T-cell (primary cell): ENCODE data around the gene ALG12. TPM values are rescaled to one million over a fixed set of nuclear protein-coding genes. Genes with fewer than 3 reads are reported as not detected.

Experiments
- ATAC-seq, 4 experiments: fragments of 200-7000 bp in 3 of 4; fragments of 150-1000 bp in 1 of 4; cut with Tn5 transposase; replicated peaks in 1 of 4; 1 replicate in 3 of 4; 2 replicates in 1 of 4; pipeline ENCODE4 v1.10.0; 2021; ENCODE audit warnings: moderate library complexity in 3 of 4, mild to moderate bottlenecking in 2 of 4, moderate number of reproducible peaks in 1 of 4
- CTCF ChIA-PET, 2 donors: fragments of 300-600 bp; sonication (Branson Sonifier 250); formaldehyde crosslinking; loops; one replicate each; lab custom pipeline; 2022; ENCODE audit warnings: antibody characterized with exemption in 2 of 2; lab: Charles Lee
- POLR2A ChIA-PET, 2 donors: fragments of 300-600 bp; sonication (Branson Sonifier 250); formaldehyde crosslinking; loops; one replicate each; lab custom pipeline; 2022; ENCODE audit warnings: antibody characterized with exemption in 2 of 2; lab: Charles Lee
- DNase-seq, 35 experiments: peaks; one replicate each; pipeline versions ENCODE4 v3.0.0 to v3.0.0-alpha.2; 2013 to 2023
- H3K27ac ChIP-seq: one replicate; pipeline ENCODE4 v1.5.1; 2013; ENCODE audit warnings: low read length
- H3K27me3 ChIP-seq, 2 experiments: replicated peaks in 1 of 2; 1 replicate in 1 of 2; 2 replicates in 1 of 2; pipeline versions ENCODE4 v1.6.1 to v1.7.0; 2013; ENCODE audit warnings: low read length in 1 of 2, mixed read lengths in 1 of 2; ENCODE audit not compliant: control insufficient read depth in 2 of 2, insufficient read depth in 2 of 2; ENCODE audit errors: extremely low read depth in 1 of 2
- H3K36me3 ChIP-seq, 2 donors: 1 replicate in 1 of 2; 2 replicates in 1 of 2; pipeline versions ENCODE4 v1.6.1 to v1.7.0; 2013; ENCODE audit warnings: low read length in 1 of 2; ENCODE audit not compliant: control insufficient read depth in 2 of 2, insufficient read depth in 1 of 2; ENCODE audit errors: extremely low read depth in 1 of 2
- H3K4me1 ChIP-seq, 2 experiments: 1 replicate in 1 of 2; 2 replicates in 1 of 2; pipeline versions ENCODE4 v1.6.1 to v1.7.0; 2013; ENCODE audit warnings: low read length in 2 of 2, mixed read lengths in 1 of 2; ENCODE audit not compliant: insufficient read depth in 2 of 2, control insufficient read depth in 1 of 2; ENCODE audit errors: extremely low read depth in 1 of 2
- H3K4me3 ChIP-seq, 2 donors: 1 replicate in 1 of 2; 2 replicates in 1 of 2; pipeline versions ENCODE4 v1.5.1 to v1.7.0; 2013; ENCODE audit warnings: mild to moderate bottlenecking in 2 of 2, low read length in 1 of 2, moderate library complexity in 1 of 2; ENCODE audit not compliant: control insufficient read depth in 1 of 2; ENCODE audit errors: extremely low read depth in 1 of 2
- H3K9me3 ChIP-seq: 2 replicates; pipeline ENCODE4 v1.7.0; 2013
- H3K27ac Mint-ChIP-seq, 2 donors: one replicate each; pipeline ENCODE4 v1.8.0; 2020 to 2021; ENCODE audit warnings: mild to moderate bottlenecking in 2 of 2, mixed read lengths in 2 of 2
- H3K27me3 Mint-ChIP-seq, 2 donors: one replicate each; pipeline ENCODE4 v1.8.0; 2021 to 2022; ENCODE audit warnings: mixed read lengths in 2 of 2
- H3K36me3 Mint-ChIP-seq: one replicate; pipeline ENCODE4 v1.8.0; 2021; ENCODE audit warnings: mixed read lengths
- H3K4me1 Mint-ChIP-seq, 3 donors: one replicate each; pipeline ENCODE4 v1.8.0; 2020 to 2022; ENCODE audit warnings: mixed read lengths in 3 of 3, mild to moderate bottlenecking in 1 of 3
- H3K4me3 Mint-ChIP-seq, 3 donors: one replicate each; pipeline ENCODE4 v1.8.0; 2020 to 2022; ENCODE audit warnings: mild to moderate bottlenecking in 3 of 3, mixed read lengths in 3 of 3, moderate library complexity in 3 of 3
- H3K9me3 Mint-ChIP-seq, 3 donors: one replicate each; pipeline ENCODE4 v1.8.0; 2020 to 2022; ENCODE audit warnings: mixed read lengths in 3 of 3
- WGBS: methylation state at CpG from one replicate; pipeline ENCODE4 v1.1.5; 2013; ENCODE audit warnings: missing lambda C conversion rate; ENCODE audit not compliant: insufficient coverage; 5-methylcytosine and 5-hydroxymethylcytosine counted together
- total RNA-seq, 35 experiments: library from RNA in 6 of 35; stranded (reverse) in 6 of 35; fragments of 120-200 nt in 1 of 35; gene quantifications; one replicate each; pipeline versions ENCODE4 v1.2.1 to v1.2.4 and lab custom pipeline; 2013 to 2026

Gene ALG12
- total RNA-seq, 5 donors from 2014 or later (not counting 1 experiment from before 2014, with no cell fraction given) = 15.7 to 22.1 (median 15.9) TPM

DNA sequence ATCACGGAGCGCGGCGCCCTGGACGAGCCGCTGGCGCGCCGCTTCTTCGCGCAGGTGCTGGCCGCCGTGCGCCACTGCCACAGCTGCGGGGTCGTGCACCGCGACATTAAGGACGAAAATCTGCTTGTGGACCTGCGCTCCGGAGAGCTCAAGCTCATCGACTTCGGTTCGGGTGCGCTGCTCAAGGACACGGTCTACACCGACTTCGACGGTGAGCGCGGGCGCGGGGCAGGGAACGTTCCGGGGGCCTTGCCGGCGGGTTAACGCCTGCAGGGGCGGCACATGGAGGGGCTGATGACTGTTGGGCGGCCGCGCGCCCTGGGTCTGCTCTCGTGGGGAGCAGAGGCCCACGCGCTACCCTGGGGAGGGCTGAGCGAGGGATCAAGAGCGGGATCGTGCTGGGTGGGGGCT lies 43.4 kb upstream of the ALG12 start:
- Histone ChIP-seq H3K27ac (peak overlapping the region; percentile 97), H3K36me3 (peaks cover 10 to 15% of the 10 kb centered on the region in 2 donors), H3K27me3 (no peaks in the 10 kb centered on the region), H3K4me1 (peaks cover 13 to 55% of the 10 kb centered on the region in 2 experiments), H3K9me3 (no peaks in the 10 kb centered on the region), H3K4me3 (peak overlapping the region; percentile 49 to 86)
- Mint-ChIP-seq H3K4me1 (peaks cover 16 to 39% (median 30%) of the 10 kb centered on the region in 3 donors), H3K27ac (peak overlapping the region; percentile 81 to 87), H3K27me3 (no peaks in the 10 kb centered on the region), H3K9me3 (no peaks in the 10 kb centered on the region), H3K36me3 (peaks cover 7% of the 10 kb centered on the region), H3K4me3 (peak overlapping the region; percentile 87 to 92 (median 87))
- DNase-seq = peak in 2 of 35 experiments; percentile 23 to 31
- under 1% methylated on average over 49 of the region's 49 CpGs for WGBS
- CTCF ChIA-PET = interaction anchor here in 1 of 2 donors (0.8 to 1.2 kb wide), 2 partner anchors 25 to 31 kb away, joined by 4 to 7 read pairs; no protein-coding TSS in a partner anchor
- POLR2A ChIA-PET = interaction anchor here in 1 of 2 donors (1.2 kb wide), 1 partner anchor 578 kb away, joined by 6 read pairs; no protein-coding TSS in a partner anchor
- ATAC-seq = no peak

DNA sequence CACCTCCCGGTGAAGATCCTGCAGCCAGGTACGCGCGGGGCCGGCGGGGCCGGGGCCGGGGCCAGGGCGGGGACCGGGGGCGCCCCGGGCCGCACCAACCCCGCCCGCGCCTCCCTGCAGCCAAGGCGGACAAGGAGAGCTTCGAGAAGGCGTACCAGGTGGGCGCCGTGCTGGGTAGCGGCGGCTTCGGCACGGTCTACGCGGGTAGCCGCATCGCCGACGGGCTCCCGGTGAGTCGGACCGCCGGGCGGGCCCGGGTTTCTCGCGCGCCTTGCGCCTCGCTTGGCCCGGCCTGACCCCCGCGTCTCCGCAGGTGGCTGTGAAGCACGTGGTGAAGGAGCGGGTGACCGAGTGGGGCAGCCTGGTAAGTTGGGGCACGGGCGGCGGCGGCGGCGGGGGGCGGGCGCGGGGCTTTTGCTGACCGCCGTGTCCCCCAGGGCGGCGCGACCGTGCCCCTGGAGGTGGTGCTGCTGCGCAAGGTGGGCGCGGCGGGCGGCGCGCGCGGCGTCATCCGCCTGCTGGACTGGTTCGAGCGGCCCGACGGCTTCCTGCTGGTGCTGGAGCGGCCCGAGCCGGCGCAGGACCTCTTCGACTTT lies 42.9 kb upstream of the ALG12 start:
- H3K9me3 Mint-ChIP-seq = no peaks in the 10 kb centered on the region
- ChIA-PET CTCF (interaction anchor here in 1 of 2 donors (0.9 kb wide), 1 partner anchor 19 kb away, joined by 4 read pairs; no protein-coding TSS in a partner anchor), POLR2A (no interaction called here)
- WGBS = under 1% methylated on average over 81 of the region's 84 CpGs
- no peaks in the 10 kb centered on the region for H3K9me3 ChIP-seq
- H3K4me1 Mint-ChIP-seq = peaks cover 12 to 36% (median 28%) of the 10 kb centered on the region in 3 donors
- ATAC-seq (peak in 1 of 4 experiments; percentile 2), DNase-seq (peak in 8 of 35 experiments; percentile 6 to 61 (median 43))
- no peaks in the 10 kb centered on the region for H3K27me3 Mint-ChIP-seq
- H3K36me3 ChIP-seq = peaks cover 10 to 15% of the 10 kb centered on the region in 2 donors
- H3K27ac Mint-ChIP-seq = peak overlapping the region; percentile 81 to 87
- peak overlapping the region; percentile 97 for H3K27ac ChIP-seq
- H3K27me3 ChIP-seq = no peaks in the 10 kb centered on the region
- H3K4me1 ChIP-seq = peaks cover 13 to 50% of the 10 kb centered on the region in 2 experiments
- peaks cover 7% of the 10 kb centered on the region for H3K36me3 Mint-ChIP-seq
- peak overlapping the region; percentile 87 to 92 (median 87) for H3K4me3 Mint-ChIP-seq
- H3K4me3 ChIP-seq = peak overlapping the region; percentile 62 to 86

- ATAC-seq (peak; percentile 74 to 83 (median 79)), DNase-seq (peak; percentile 79 to 95 (median 85))
- Mint-ChIP-seq H3K9me3 (no peaks in the 10 kb centered on the region), H3K27ac (peak within 1 kb of the TSS; percentile 87), H3K36me3 (peaks cover 7% of the 10 kb centered on the region), H3K4me3 (peak within 1 kb of the TSS; percentile 87 to 92 (median 87)), H3K4me1 (peaks cover 10 to 35% (median 26%) of the 10 kb centered on the region in 3 donors), H3K27me3 (no peaks in the 10 kb centered on the region)
- ChIA-PET CTCF (interaction anchor here in 1 of 2 donors (0.9 kb wide), 1 partner anchor 19 kb away, joined by 4 read pairs; no protein-coding TSS in a partner anchor), POLR2A (no interaction called here)
- Histone ChIP-seq H3K36me3 (peaks cover 10 to 15% of the 10 kb centered on the region in 2 donors), H3K27ac (peak within 1 kb of the TSS; percentile 97), H3K4me1 (peaks cover 13 to 46% of the 10 kb centered on the region in 2 experiments), H3K4me3 (peak within 1 kb of the TSS; percentile 67 to 86), H3K27me3 (no peaks in the 10 kb centered on the region), H3K9me3 (no peaks in the 10 kb centered on the region)
- WGBS = under 1% methylated on average over 132 of the region's 137 CpGs
These were observed 42.1 kb upstream of the ALG12 start, which contains the start of gene PIM3 for GRCh38 chr22:49960159-49961004. TSS of gene PIM3 (plus strand) at chr22:49960772. CDS start at chr22:49960948, 176 bp downstream.

DNA sequence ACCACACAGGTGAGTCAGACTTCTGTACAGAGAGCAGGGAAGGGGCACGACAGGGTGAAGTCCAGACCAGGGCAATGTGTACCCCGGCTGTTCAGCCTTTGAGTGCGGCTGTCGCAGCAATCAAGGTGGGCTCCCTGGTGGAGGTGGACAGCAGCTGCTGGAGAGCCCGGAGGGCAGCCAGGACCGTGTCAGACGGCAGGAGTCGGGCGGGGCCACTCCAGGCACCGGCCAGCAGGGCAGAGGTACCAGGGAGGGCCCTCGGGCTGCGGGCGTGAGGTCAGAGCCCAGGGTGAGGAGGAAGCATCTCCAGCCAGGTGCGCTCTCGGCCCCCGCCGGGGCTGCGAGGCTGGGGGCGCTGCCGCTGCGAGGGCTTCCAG lies 41.5 kb upstream of the ALG12 start:
- peak overlapping the region; percentile 73 to 80 (median 74) for H3K4me3 Mint-ChIP-seq
- peak in 1 of 35 experiments; percentile 46 for DNase-seq
- H3K9me3 Mint-ChIP-seq = no peaks in the 10 kb centered on the region
- ATAC-seq = no peak
- ChIA-PET CTCF (interaction anchor here in 1 of 2 donors (0.9 kb wide), 1 partner anchor 20 kb away, joined by 4 read pairs; no protein-coding TSS in a partner anchor), POLR2A (no interaction called here)
- H3K4me3 ChIP-seq = peak overlapping the region; percentile 49 to 67
- no peaks in the 10 kb centered on the region for H3K27me3 ChIP-seq
- peaks cover 6 to 15% of the 10 kb centered on the region in 2 donors for H3K36me3 ChIP-seq
- peaks cover 7% of the 10 kb centered on the region for H3K36me3 Mint-ChIP-seq
- H3K9me3 ChIP-seq = no peaks in the 10 kb centered on the region
- H3K4me1 Mint-ChIP-seq = peaks cover 10 to 34% (median 25%) of the 10 kb centered on the region in 3 donors
- peak overlapping the region; percentile 66 for H3K27ac ChIP-seq
- WGBS = 5% methylated on average over 20 of the region's 21 CpGs
- no peaks in the 10 kb centered on the region for H3K27me3 Mint-ChIP-seq
- peaks cover 13 to 41% of the 10 kb centered on the region in 2 experiments for H3K4me1 ChIP-seq
- H3K27ac Mint-ChIP-seq = peak overlapping the region; percentile 81 to 87

GRCh38 chr22:49958931-49959781 lies 40.9 kb upstream of the ALG12 start:
- Histone ChIP-seq H3K9me3 (no peaks in the 10 kb centered on the region), H3K36me3 (peaks cover 4 to 15% of the 10 kb centered on the region in 2 donors), H3K4me1 (peaks cover 13 to 34% of the 10 kb centered on the region in 2 experiments), H3K27me3 (no peaks in the 10 kb centered on the region), H3K27ac (peak overlapping the region; percentile 66), H3K4me3 (peak overlapping the region; percentile 49 to 67)
- Mint-ChIP-seq H3K4me3 (peak overlapping the region; percentile 73 to 80 (median 74)), H3K27me3 (no peaks in the 10 kb centered on the region), H3K36me3 (peaks cover 7% of the 10 kb centered on the region), H3K9me3 (no peaks in the 10 kb centered on the region), H3K27ac (peak overlapping the region; percentile 81 to 87), H3K4me1 (peaks cover 9 to 29% (median 22%) of the 10 kb centered on the region in 3 donors)
- CTCF ChIA-PET = no interaction called here
- WGBS = 79% methylated on average over 25 of the region's 29 CpGs
- POLR2A ChIA-PET = no interaction called here
- no peak for DNase-seq
- ATAC-seq = no peak
